ENCODE data around the gene GMDS. TPM values are rescaled to one million over a fixed set of nuclear protein-coding genes. Genes with fewer than 3 reads are reported as not detected.

Gene GMDS
- total RNA-seq, 1 experiment from 2014 or later: 31.1 TPM

GRCh38 chr6:1745814-1746213 lies 499.6 kb downstream of the GMDS start:
- H3K4me1 ChIP-seq: no peaks in the 10 kb centered on the region
- H3K9me3 Mint-ChIP-seq (ENCODE audit: unreplicated experiment): no peaks in the 10 kb centered on the region
- H3K4me1 Mint-ChIP-seq (ENCODE audit: low read depth, unreplicated experiment): no peaks in the 10 kb centered on the region
- no peak overlapping the region for H3K27ac Mint-ChIP-seq (ENCODE audit: unreplicated experiment)
- BruUV-seq (replicated peaks): no TSS peak
- no peaks in the 10 kb centered on the region for H3K36me3 Mint-ChIP-seq (ENCODE audit: insufficient read depth, unreplicated experiment)
- no peak overlapping the region for H3K4me3 Mint-ChIP-seq (ENCODE audit: unreplicated experiment)
- intact Hi-C loops (cut with micrococcal nuclease; ENCODE audit: unreplicated experiment): no loop called here
- no peaks in the 10 kb centered on the region for H3K36me3 ChIP-seq (ENCODE audit: control insufficient read depth, insufficient read depth, low read length)
- no peaks in the 10 kb centered on the region for H3K9me3 ChIP-seq
- DNase-seq: no peak
- POLR2A ChIA-PET: no interaction called here
- TF ChIP-seq CTCF (IDR thresholded peaks at IDR 0.05; ENCODE audit: insufficient read depth in 1 of 2, low read depth in 1 of 2, low read length in 1 of 2, severe bottlenecking in 1 of 2, unreplicated experiment in 1 of 2): no peak
- no peaks in the 10 kb centered on the region for H3K27me3 ChIP-seq (replicated peaks; ENCODE audit: control insufficient read depth, insufficient read depth, low read length)
- no peak overlapping the region for H3K4me3 ChIP-seq (ENCODE audit: low read depth, low read length)
- H3K27me3 Mint-ChIP-seq (ENCODE audit: insufficient read depth, unreplicated experiment): no peaks in the 10 kb centered on the region
- CTCF ChIA-PET: no interaction called here

- CTCF ChIA-PET: no interaction called here
- intact Hi-C loops (cut with micrococcal nuclease; ENCODE audit: unreplicated experiment): no loop called here
- BruUV-seq (replicated peaks): no TSS peak
These were observed 500.9 kb downstream of the GMDS start for GRCh38 chr6:1744543-1744942.

DNA sequence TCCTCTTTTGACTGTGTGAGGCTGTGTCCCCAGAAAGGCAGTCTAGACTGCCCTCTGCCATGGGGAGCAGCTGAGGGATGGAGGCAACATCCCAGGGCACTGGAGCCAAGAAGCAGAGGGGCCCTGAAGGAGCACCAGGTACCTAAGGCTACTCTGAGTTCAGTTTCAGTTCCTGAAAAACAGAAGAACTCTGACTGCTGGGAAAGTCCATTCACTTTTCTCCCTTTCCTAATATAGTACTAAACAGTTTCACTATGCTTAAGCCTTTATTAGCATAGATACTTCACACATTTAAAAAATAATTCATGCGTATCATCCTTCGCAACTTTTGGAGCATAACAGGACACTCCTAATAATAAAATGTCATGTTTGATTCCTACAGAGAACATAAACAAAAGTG lies 505.7 kb downstream of the GMDS start:
- H3K27ac Mint-ChIP-seq (ENCODE audit: unreplicated experiment): no peak overlapping the region
- H3K4me3 Mint-ChIP-seq (ENCODE audit: unreplicated experiment): no peak overlapping the region
- no peaks in the 10 kb centered on the region for H3K27me3 ChIP-seq (replicated peaks; ENCODE audit: control insufficient read depth, insufficient read depth, low read length)
- no TSS peak for BruUV-seq (replicated peaks)
- no peaks in the 10 kb centered on the region for H3K4me1 Mint-ChIP-seq (ENCODE audit: low read depth, unreplicated experiment)
- no peaks in the 10 kb centered on the region for H3K36me3 Mint-ChIP-seq (ENCODE audit: insufficient read depth, unreplicated experiment)
- DNase-seq: no peak
- H3K4me3 ChIP-seq (ENCODE audit: low read depth, low read length): no peak overlapping the region
- no peak for TF ChIP-seq CTCF (IDR thresholded peaks at IDR 0.05; ENCODE audit: insufficient read depth in 1 of 2, low read depth in 1 of 2, low read length in 1 of 2, severe bottlenecking in 1 of 2, unreplicated experiment in 1 of 2)
- H3K27me3 Mint-ChIP-seq (ENCODE audit: insufficient read depth, unreplicated experiment): no peaks in the 10 kb centered on the region
- no peaks in the 10 kb centered on the region for H3K36me3 ChIP-seq (ENCODE audit: control insufficient read depth, insufficient read depth, low read length)
- intact Hi-C loops (cut with micrococcal nuclease; ENCODE audit: unreplicated experiment): no loop called here
- ChIA-PET POLR2A (no interaction called here), CTCF (no interaction called here)
- H3K4me1 ChIP-seq: no peaks in the 10 kb centered on the region
- H3K9me3 ChIP-seq: no peaks in the 10 kb centered on the region
- H3K9me3 Mint-ChIP-seq (ENCODE audit: unreplicated experiment): no peaks in the 10 kb centered on the region

More at GRCh38 chr6:1744543-1744942, 500.9 kb downstream of the GMDS start:
- no peaks in the 10 kb centered on the region for H3K4me1 ChIP-seq
- H3K4me3 ChIP-seq (ENCODE audit: low read depth, low read length): no peak overlapping the region
- DNase-seq: no peak
- no peaks in the 10 kb centered on the region for H3K36me3 ChIP-seq (ENCODE audit: control insufficient read depth, insufficient read depth, low read length)
- no peaks in the 10 kb centered on the region for H3K27me3 ChIP-seq (replicated peaks; ENCODE audit: control insufficient read depth, insufficient read depth, low read length)
- POLR2A ChIA-PET: no interaction called here
- Mint-ChIP-seq H3K4me3 (ENCODE audit: unreplicated experiment) (no peak overlapping the region), H3K27me3 (ENCODE audit: insufficient read depth, unreplicated experiment) (no peaks in the 10 kb centered on the region), H3K4me1 (ENCODE audit: low read depth, unreplicated experiment) (no peaks in the 10 kb centered on the region), H3K27ac (ENCODE audit: unreplicated experiment) (no peak overlapping the region), H3K9me3 (ENCODE audit: unreplicated experiment) (no peaks in the 10 kb centered on the region), H3K36me3 (ENCODE audit: insufficient read depth, unreplicated experiment) (no peaks in the 10 kb centered on the region)
- no peak for TF ChIP-seq CTCF (IDR thresholded peaks at IDR 0.05; ENCODE audit: insufficient read depth in 1 of 2, low read depth in 1 of 2, low read length in 1 of 2, severe bottlenecking in 1 of 2, unreplicated experiment in 1 of 2)
- no peaks in the 10 kb centered on the region for H3K9me3 ChIP-seq

Measured in Caco-2 (cell line).